ENCODE measurements around the gene TBC1D2B.

The TBC1D2B gene
- long read RNA-seq, full-length matches to known transcripts: 49 of 69 reads
- long read RNA-seq, partial matches to known transcripts: 15 of 69 reads
- long read RNA-seq, other reads (novel, unspliced or antisense): 5 of 69 reads

GRCh38 chr15:78077053-78077870 lies at the start of gene TBC1D2B:
Gene TBC1D2B (minus strand): TSS chr15:78077711. CDS start chr15:78077652, 59 bp downstream.
- Histone ChIP-seq H3K27me3 (ENCODE audit: insufficient read depth, poor library complexity, severe bottlenecking) (no peaks in the 10 kb centered on the region), H3K27ac (replicated peaks) (peak within 1 kb of the TSS; percentile 91), H3K4me3 (replicated peaks; ENCODE audit: insufficient read depth, low read length) (peak within 1 kb of the TSS; percentile 92)
- peak in 1 of 2 experiments; percentile 76 for DNase-seq (ENCODE audit: low read depth in 1 of 2, low spot score in 1 of 2)
- TF ChIP-seq POLR2AphosphoS5 (IDR thresholded peaks at IDR 0.05; ENCODE audit: low read depth) (peak; percentile 55; the same call in 1 of the 2 replicates), CTCF (IDR thresholded peaks at IDR 0.05; ENCODE audit: insufficient read depth, low read length) (no peak)

DNA sequence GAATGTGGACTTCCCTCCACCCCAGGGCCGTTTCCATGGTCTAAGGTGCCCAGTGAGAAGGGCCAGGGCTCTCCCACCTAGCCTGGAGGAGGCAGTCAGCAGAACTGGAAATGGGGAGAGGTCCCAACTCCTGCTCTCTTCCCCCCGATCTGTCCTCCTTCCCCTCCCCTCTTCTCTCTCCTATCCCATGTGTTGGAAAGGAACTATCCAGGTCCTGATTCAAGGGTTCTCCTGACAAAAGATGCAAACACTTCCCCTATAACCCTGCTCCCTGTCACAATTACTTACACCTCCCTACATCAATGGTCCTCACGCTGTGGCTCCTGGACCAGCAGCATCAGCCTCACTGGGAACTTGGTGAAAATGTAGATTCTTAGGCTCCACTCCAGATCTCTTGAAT lies 47.8 kb upstream of the TBC1D2B start:
- Histone ChIP-seq H3K27ac (replicated peaks) (no peak overlapping the region), H3K27me3 (ENCODE audit: insufficient read depth, poor library complexity, severe bottlenecking) (peaks cover under 1% of the 10 kb centered on the region), H3K4me3 (replicated peaks; ENCODE audit: insufficient read depth, low read length) (no peak overlapping the region)
- DNase-seq (ENCODE audit: low read depth in 1 of 2, low spot score in 1 of 2): no peak
- TF ChIP-seq GABPA (IDR thresholded peaks at IDR 0.05; ENCODE audit: low read depth): no peak
- TF ChIP-seq, protein P1, sequence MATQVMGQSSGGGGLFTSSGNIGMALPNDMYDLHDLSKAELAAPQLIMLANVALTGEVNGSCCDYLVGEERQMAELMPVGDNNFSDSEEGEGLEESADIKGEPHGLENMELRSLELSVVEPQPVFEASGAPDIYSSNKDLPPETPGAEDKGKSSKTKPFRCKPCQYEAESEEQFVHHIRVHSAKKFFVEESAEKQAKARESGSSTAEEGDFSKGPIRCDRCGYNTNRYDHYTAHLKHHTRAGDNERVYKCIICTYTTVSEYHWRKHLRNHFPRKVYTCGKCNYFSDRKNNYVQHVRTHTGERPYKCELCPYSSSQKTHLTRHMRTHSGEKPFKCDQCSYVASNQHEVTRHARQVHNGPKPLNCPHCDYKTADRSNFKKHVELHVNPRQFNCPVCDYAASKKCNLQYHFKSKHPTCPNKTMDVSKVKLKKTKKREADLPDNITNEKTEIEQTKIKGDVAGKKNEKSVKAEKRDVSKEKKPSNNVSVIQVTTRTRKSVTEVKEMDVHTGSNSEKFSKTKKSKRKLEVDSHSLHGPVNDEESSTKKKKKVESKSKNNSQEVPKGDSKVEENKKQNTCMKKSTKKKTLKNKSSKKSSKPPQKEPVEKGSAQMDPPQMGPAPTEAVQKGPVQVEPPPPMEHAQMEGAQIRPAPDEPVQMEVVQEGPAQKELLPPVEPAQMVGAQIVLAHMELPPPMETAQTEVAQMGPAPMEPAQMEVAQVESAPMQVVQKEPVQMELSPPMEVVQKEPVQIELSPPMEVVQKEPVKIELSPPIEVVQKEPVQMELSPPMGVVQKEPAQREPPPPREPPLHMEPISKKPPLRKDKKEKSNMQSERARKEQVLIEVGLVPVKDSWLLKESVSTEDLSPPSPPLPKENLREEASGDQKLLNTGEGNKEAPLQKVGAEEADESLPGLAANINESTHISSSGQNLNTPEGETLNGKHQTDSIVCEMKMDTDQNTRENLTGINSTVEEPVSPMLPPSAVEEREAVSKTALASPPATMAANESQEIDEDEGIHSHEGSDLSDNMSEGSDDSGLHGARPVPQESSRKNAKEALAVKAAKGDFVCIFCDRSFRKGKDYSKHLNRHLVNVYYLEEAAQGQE (IDR thresholded peaks at IDR 0.05; ENCODE audit: insufficient replicate concordance, low read depth): peak; percentile 79

GRCh38 chr15:78120523-78120922 lies 43.0 kb upstream of the TBC1D2B start:
- Histone ChIP-seq H3K27me3 (ENCODE audit: insufficient read depth, poor library complexity, severe bottlenecking) (no peaks in the 10 kb centered on the region), H3K4me3 (replicated peaks; ENCODE audit: insufficient read depth, low read length) (no peak overlapping the region), H3K27ac (replicated peaks) (no peak overlapping the region)
- DNase-seq (ENCODE audit: low read depth in 1 of 2, low spot score in 1 of 2): no peak
- TF ChIP-seq GABPA (IDR thresholded peaks at IDR 0.05; ENCODE audit: low read depth) (no peak), SPI1 (IDR thresholded peaks at IDR 0.05; ENCODE audit: borderline replicate concordance, low read depth) (no peak)
- TF ChIP-seq, protein P1 (IDR thresholded peaks at IDR 0.05; ENCODE audit: insufficient replicate concordance, low read depth): no peak

DNA sequence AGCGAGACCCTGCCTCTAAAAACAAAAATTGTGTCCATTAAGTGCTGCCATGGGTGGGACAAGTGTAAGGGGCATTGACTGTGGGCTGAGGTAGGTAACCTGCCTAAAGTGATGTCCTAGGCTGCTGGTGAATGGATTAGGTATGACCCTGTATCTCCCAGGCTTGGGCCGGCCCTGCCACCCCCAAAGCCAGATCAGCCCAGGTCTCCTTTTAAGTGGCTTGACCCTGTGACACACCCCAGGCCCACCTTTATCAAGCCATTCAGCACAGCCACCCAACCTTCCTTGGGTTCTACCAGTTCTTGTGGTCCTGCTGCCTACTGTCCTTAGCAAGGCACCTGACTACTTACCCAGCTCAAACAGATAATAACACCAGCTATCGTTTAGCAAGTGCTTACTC lies 35.0 kb upstream of the TBC1D2B start:
- H3K4me3 ChIP-seq (replicated peaks; ENCODE audit: insufficient read depth, low read length): no peak overlapping the region
- no peak for TF ChIP-seq SPI1 (IDR thresholded peaks at IDR 0.05; ENCODE audit: borderline replicate concordance, low read depth)
- no peak for TF ChIP-seq CTCF (IDR thresholded peaks at IDR 0.05; ENCODE audit: insufficient read depth, low read length)
- TF ChIP-seq, protein P1 (IDR thresholded peaks at IDR 0.05; ENCODE audit: insufficient replicate concordance, low read depth): no peak
- no peak for TF ChIP-seq POLR2AphosphoS5 (IDR thresholded peaks at IDR 0.05; ENCODE audit: low read depth)
- TF ChIP-seq GABPA (IDR thresholded peaks at IDR 0.05; ENCODE audit: low read depth): no peak
- DNase-seq (ENCODE audit: low read depth in 1 of 2, low spot score in 1 of 2): no peak
- H3K27ac ChIP-seq (replicated peaks): no peak overlapping the region
- no peaks in the 10 kb centered on the region for H3K27me3 ChIP-seq (ENCODE audit: insufficient read depth, poor library complexity, severe bottlenecking)

Data from HL-60 (cell line).